Heart left ventricle (tissue), 16 donors: ENCODE results near the gene EIF4E3. TPM values are rescaled to one million over a fixed set of nuclear protein-coding genes. Genes with fewer than 3 reads are reported as not detected.

Source experiments
- ATAC-seq, 4 donors: fragments of 200-7000 bp; cut with Tn5 transposase; one replicate each; pipeline ENCODE4 v1.9.1; 2020 to 2022; ENCODE audit warnings: moderate library complexity in 4 of 4, mild to moderate bottlenecking in 3 of 4, moderate number of reproducible peaks in 1 of 4
- DNase-seq, 5 donors: peaks; one replicate each; pipeline ENCODE4 v3.0.0-alpha.2; 2020
- H3K27ac ChIP-seq, 12 donors: fragments of 200-600 bp; sonication (generic) in 4 of 12; one replicate each; pipeline versions ENCODE4 v1.5.0 to v1.8.0; 2016 to 2022; ENCODE audit warnings: mild to moderate bottlenecking in 2 of 12
- H3K27me3 ChIP-seq, 9 donors: fragments of 200-600 bp; sonication (generic) in 2 of 9; one replicate each; pipeline versions ENCODE4 v1.5.1 to v1.8.0; 2016 to 2022; ENCODE audit warnings: mild to moderate bottlenecking in 3 of 9
- H3K36me3 ChIP-seq, 9 donors: fragments of 200-600 bp; sonication (generic) in 2 of 9; one replicate each; pipeline versions ENCODE4 v1.5.0 to v1.8.0; 2018 to 2022; ENCODE audit warnings: mild to moderate bottlenecking in 2 of 9
- H3K4me1 ChIP-seq, 12 donors: fragments of 200-600 bp; sonication (generic) in 4 of 12; one replicate each; pipeline versions ENCODE4 v1.5.0 to v1.8.0; 2016 to 2022; ENCODE audit warnings: mild to moderate bottlenecking in 3 of 12
- H3K4me3 ChIP-seq, 12 donors: fragments of 200-600 bp; sonication (generic) in 4 of 12; one replicate each; pipeline versions ENCODE4 v1.5.0 to v1.8.0; 2017 to 2022; ENCODE audit warnings: mild to moderate bottlenecking in 9 of 12, moderate library complexity in 4 of 12
- H3K9me3 ChIP-seq, 12 donors: fragments of 200-600 bp; sonication (generic) in 4 of 12; one replicate each; pipeline versions ENCODE4 v1.5.0 to v1.8.0; 2016 to 2022; ENCODE audit warnings: mild to moderate bottlenecking in 1 of 12
- POLR2A ChIP-seq, 2 donors: fragments of 450-650 bp; IDR thresholded peaks; one replicate each; pipeline ENCODE4 v1.6.1; 2017; ENCODE audit warnings: antibody characterized with exemption in 2 of 2, mild to moderate bottlenecking in 2 of 2, moderate library complexity in 2 of 2
- WGBS, 4 donors: extraction: QIAGEN DNeasy Blood & Tissue Kit in 2 of 4; methylation state at CpG; one replicate each; pipeline versions ENCODE4 v1.1.5 to v1.1.7; 2013 to 2018; 5-methylcytosine and 5-hydroxymethylcytosine counted together
- intact Hi-C, 10 donors: fragments of 100-400 bp; cut with DNase I; formaldehyde crosslinking; loops; one replicate each; pipeline versions ENCODE4 v1.11.1 to v1.14.2; 2022
- polyA plus RNA-seq, 2 donors: library from polyadenylated mRNA; stranded (reverse); fragments of 200-250 nt; gene quantifications; one replicate each; pipeline ENCODE4 v1.2.3, GENCODE V29; 2013
- total RNA-seq, 9 donors: library from RNA; depleted of rRNA in 2 of 9; stranded (reverse); fragments of >200 nt in 2 of 9; fragmentation: NEBNext Ultra II Directional in 3 of 9; extraction: Animal tissue kit (Norgen Biotek cat#: 25700) in 3 of 9; gene quantifications; one replicate each; pipeline versions ENCODE4 v1.1.0 to v1.2.4, GENCODE V29; 2016 to 2023
- TF ChIP-seq, protein P1 (sequence below), 12 donors: fragments of 200-600 bp; sonication (generic) in 4 of 12; IDR thresholded peaks; one replicate each; pipeline versions ENCODE4 v1.5.0 to v1.8.0; 2018 to 2022; ENCODE audit warnings: antibody characterized with exemption in 12 of 12, mild to moderate bottlenecking in 5 of 12
- donor health status: ischemic (EF 13 %, LVEDD 7.1; RV severe dilation, severe dysfunction).
- donor health status: healthy with polysubstance abuse.
- donor health status: DM: no; HTN: yes; CAD: no.
- donor health status: DM: no; HTN: no; CAD: no.
- donor health status: ischemic (EF 25% LVEDD 6.9; RV normal size, moderate dysfunction).
- donor health status: ischemic (EF 25% LVEDD 5.7; RV mildly dilated, moderate dysfunction).
- donor health status: healthy.
- donor health status: DM: yes; HTN: yes; CAD: no.
- donor health status: ischemic (EF 35%, LVEDD 5.7; RV mildly dilated, moderate dysfunction).
- donor health status: nonischemic (EF 11% LVEDD 7.7; RV severe dilation, severe dysfunction).
- donor health status: DM: yes; HTN: yes; CAD: no.
- donor health status: PGD.
- donor health status: ischemic (EF 29% LVEDD 5.4; RV normal size, mild dysfunction).
- donor health status: nonischemic (EF 23%, LVEDD 6.1; RV moderate dilation, normal function).

The EIF4E3 gene
- total and polyA plus RNA-seq, 11 donors: 18.4 to 53.0 (median 45.4) TPM

DNA sequence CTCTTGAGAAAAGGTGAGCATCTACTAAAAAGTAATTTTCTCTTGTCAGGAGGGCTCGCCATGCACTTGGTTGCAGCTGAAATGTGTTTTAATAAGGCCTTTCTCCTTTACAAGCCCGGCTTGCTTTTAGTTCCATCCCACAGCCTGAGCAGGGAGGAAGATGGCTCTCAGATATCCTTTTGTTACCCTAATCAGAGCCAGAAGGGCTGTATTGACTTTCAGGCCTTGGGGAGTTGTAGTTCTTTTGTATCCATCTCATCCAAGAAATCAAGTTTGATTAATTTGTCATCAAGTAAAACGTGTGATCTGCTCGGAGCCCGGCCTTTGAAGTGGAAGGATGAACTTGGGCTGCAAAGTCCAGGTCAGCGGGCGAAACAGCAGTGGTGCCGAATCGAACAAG lies 52.9 kb downstream of the EIF4E3 start:
- Histone ChIP-seq H3K36me3 (peaks cover 0 to under 1% (median 0%) of the 10 kb centered on the region in 9 donors), H3K9me3 (peaks cover 0 to 4% (median 0%) of the 10 kb centered on the region in 12 donors), H3K4me3 (no peak overlapping the region), H3K27me3 (no peaks in the 10 kb centered on the region), H3K4me1 (no peaks in the 10 kb centered on the region), H3K27ac (peak overlapping the region in 1 of 12 donors; percentile 40)
- TF ChIP-seq POLR2A (IDR thresholded peaks at IDR 0.05): no peak
- TF ChIP-seq, protein P1, sequence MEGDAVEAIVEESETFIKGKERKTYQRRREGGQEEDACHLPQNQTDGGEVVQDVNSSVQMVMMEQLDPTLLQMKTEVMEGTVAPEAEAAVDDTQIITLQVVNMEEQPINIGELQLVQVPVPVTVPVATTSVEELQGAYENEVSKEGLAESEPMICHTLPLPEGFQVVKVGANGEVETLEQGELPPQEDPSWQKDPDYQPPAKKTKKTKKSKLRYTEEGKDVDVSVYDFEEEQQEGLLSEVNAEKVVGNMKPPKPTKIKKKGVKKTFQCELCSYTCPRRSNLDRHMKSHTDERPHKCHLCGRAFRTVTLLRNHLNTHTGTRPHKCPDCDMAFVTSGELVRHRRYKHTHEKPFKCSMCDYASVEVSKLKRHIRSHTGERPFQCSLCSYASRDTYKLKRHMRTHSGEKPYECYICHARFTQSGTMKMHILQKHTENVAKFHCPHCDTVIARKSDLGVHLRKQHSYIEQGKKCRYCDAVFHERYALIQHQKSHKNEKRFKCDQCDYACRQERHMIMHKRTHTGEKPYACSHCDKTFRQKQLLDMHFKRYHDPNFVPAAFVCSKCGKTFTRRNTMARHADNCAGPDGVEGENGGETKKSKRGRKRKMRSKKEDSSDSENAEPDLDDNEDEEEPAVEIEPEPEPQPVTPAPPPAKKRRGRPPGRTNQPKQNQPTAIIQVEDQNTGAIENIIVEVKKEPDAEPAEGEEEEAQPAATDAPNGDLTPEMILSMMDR (IDR thresholded peaks at IDR 0.05): no peak
- intact Hi-C loops: no loop called here
- DNase-seq (no peak), ATAC-seq (no peak)
- 87 to 93% (median 89%) methylated on average over 9 of the region's 9 CpGs for WGBS, 4 donors

GRCh38 chr3:71671216-71671845 lies 53.9 kb downstream of the EIF4E3 start:
- ATAC-seq (no peak), DNase-seq (no peak)
- 88 to 93% (median 89%) methylated on average over 19 of the region's 19 CpGs for WGBS, 4 donors
- TF ChIP-seq, protein P1 (IDR thresholded peaks at IDR 0.05): no peak
- no peak for TF ChIP-seq POLR2A (IDR thresholded peaks at IDR 0.05)
- Histone ChIP-seq H3K36me3 (no peaks in the 10 kb centered on the region), H3K4me3 (no peak overlapping the region), H3K27ac (no peak overlapping the region), H3K9me3 (peaks cover 0 to 4% (median 0%) of the 10 kb centered on the region in 12 donors), H3K27me3 (no peaks in the 10 kb centered on the region), H3K4me1 (no peaks in the 10 kb centered on the region)
- intact Hi-C loops: no loop called here

DNA sequence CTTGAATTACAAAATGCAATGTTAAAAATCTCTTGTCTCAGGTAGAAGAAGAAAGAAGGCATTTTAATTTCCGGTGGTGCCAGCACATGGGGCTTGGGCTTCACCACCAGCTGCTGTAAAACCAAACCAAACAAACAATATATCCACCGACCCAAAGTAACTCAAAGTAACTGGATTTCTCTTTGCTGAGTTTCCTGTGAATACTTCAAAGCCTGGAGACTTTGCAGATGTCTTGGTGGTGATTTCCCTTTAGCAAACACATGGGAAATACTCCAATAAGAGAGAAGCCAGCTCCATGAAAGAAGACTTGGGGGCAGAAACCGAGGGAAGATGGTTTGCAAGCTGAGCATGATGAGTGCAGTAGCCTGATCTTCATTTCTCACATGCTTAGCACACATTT lies 62.6 kb downstream of the EIF4E3 start:
- no peak for TF ChIP-seq POLR2A (IDR thresholded peaks at IDR 0.05)
- TF ChIP-seq, protein P1 (IDR thresholded peaks at IDR 0.05): no peak
- Histone ChIP-seq H3K27me3 (no peaks in the 10 kb centered on the region), H3K4me1 (peaks cover 0 to 10% (median 3%) of the 10 kb centered on the region in 12 donors), H3K9me3 (peaks cover 0 to 9% (median 0%) of the 10 kb centered on the region in 12 donors), H3K4me3 (no peak overlapping the region), H3K36me3 (no peaks in the 10 kb centered on the region), H3K27ac (no peak overlapping the region)
- no peak for ATAC-seq
- intact Hi-C loops: no loop called here
- WGBS, 4 donors: 67 to 75% (median 72%) methylated on average over 3 of the region's 3 CpGs
- no peak for DNase-seq

GRCh38 chr3:71662056-71662455 lies 63.1 kb downstream of the EIF4E3 start:
- ATAC-seq (no peak), DNase-seq (no peak)
- Histone ChIP-seq H3K4me1 (peaks cover 0 to 13% (median 4%) of the 10 kb centered on the region in 12 donors), H3K36me3 (no peaks in the 10 kb centered on the region), H3K4me3 (no peak overlapping the region), H3K27me3 (no peaks in the 10 kb centered on the region), H3K27ac (no peak overlapping the region), H3K9me3 (peaks cover 0 to 9% (median 0%) of the 10 kb centered on the region in 12 donors)
- WGBS, 4 donors: 90 to 97% (median 91%) methylated on average over 3 of the region's 3 CpGs
- no peak for TF ChIP-seq POLR2A (IDR thresholded peaks at IDR 0.05)
- TF ChIP-seq, protein P1 (IDR thresholded peaks at IDR 0.05): no peak
- intact Hi-C loops: no loop called here
